HEK293 (cell line): ENCODE data around the gene GRK3.
"Not testable (repeated sequence)": the region's sequence is repeated elsewhere in the genome, so short reads cannot be mapped to it uniquely, and the experiment has no call there.

Experiments
- MEIS1 ChIP-seq: sonication (generic); formaldehyde crosslinking; IDR thresholded peaks from 2 replicates; pipeline ENCODE4 v1.8.1; 2022; ENCODE audit warnings: missing genetic modification reagents, mild to moderate bottlenecking, borderline replicate concordance
- PATZ1 ChIP-seq: fragments of 450-650 bp; formaldehyde crosslinking; IDR thresholded peaks from 2 replicates; pipeline ENCODE4 v1.5.1; 2016; ENCODE audit warnings: missing biosample characterization, missing genetic modification characterization
- SETDB1 ChIP-seq: IDR thresholded peaks from one replicate; pipeline ENCODE4 v1.6.1; 2017; ENCODE audit warnings: mild to moderate bottlenecking, low read length, moderate library complexity, mixed read lengths; ENCODE audit not compliant: insufficient read length
- SP7 ChIP-seq: fragments of 450-650 bp; formaldehyde crosslinking; IDR thresholded peaks from 2 replicates; pipeline ENCODE4 v1.5.1; 2016; ENCODE audit warnings: missing biosample characterization, missing genetic modification characterization
- YY1 ChIP-seq: fragments of 450-650 bp; formaldehyde crosslinking; IDR thresholded peaks from 2 replicates; pipeline ENCODE4 v1.5.1; 2018; ENCODE audit warnings: missing biosample characterization, missing genetic modification characterization
- ZNF248 ChIP-seq: fragments of 450-650 bp; formaldehyde crosslinking; IDR thresholded peaks from 2 replicates; pipeline ENCODE4 v1.5.1; 2017; ENCODE audit warnings: missing biosample characterization, missing genetic modification characterization
- ZNF274 ChIP-seq, 2 experiments: fragments of 200-500 bp in 1 of 2; fragments of 450-650 bp in 1 of 2; sonication (Bioruptor generic) in 1 of 2; formaldehyde crosslinking in 1 of 2; IDR thresholded peaks; 2 replicates each; pipeline versions ENCODE4 v1.5.1 to v1.6.1; 2014 to 2016; ENCODE audit warnings: borderline replicate concordance in 1 of 2, inconsistent platforms in 1 of 2, low read length in 1 of 2, missing biosample characterization in 1 of 2, missing genetic modification characterization in 1 of 2
- ZNF292 ChIP-seq: fragments of 450-650 bp; formaldehyde crosslinking; IDR thresholded peaks from 2 replicates; pipeline ENCODE4 v1.5.1; 2016; ENCODE audit warnings: low read depth, missing biosample characterization, missing genetic modification characterization, borderline replicate concordance
- ZNF416 ChIP-seq: fragments of 450-650 bp; formaldehyde crosslinking; IDR thresholded peaks from 2 replicates; pipeline ENCODE4 v1.5.1; 2016; ENCODE audit warnings: missing biosample characterization, missing genetic modification characterization
- ZNF704 ChIP-seq: fragments of 450-650 bp; formaldehyde crosslinking; IDR thresholded peaks from 2 replicates; pipeline ENCODE4 v1.5.1; 2016; ENCODE audit warnings: missing biosample characterization, missing genetic modification characterization
- TF ChIP-seq, protein P1 (sequence below): fragments of 450-650 bp; formaldehyde crosslinking; IDR thresholded peaks from 2 replicates; pipeline ENCODE4 v1.5.1; 2016; ENCODE audit warnings: missing biosample characterization, missing genetic modification characterization
- TF ChIP-seq, protein P2 (sequence below): fragments of 450-650 bp; formaldehyde crosslinking; IDR thresholded peaks from 2 replicates; pipeline ENCODE4 v1.5.1; 2016; ENCODE audit warnings: missing biosample characterization, missing genetic modification characterization

GRCh38 chr22:25525804-25526584, 38.5 kb upstream of the GRK3 start:
- not testable (repeated sequence) for TF ChIP-seq MEIS1 (CRISPR knock-in tag); ZNF704 (tag by site-specific recombination); YY1 (tag by site-specific recombination); PATZ1 (tag by site-specific recombination); SP7; SETDB1; ZNF248 (tag by site-specific recombination); ZNF292 (tag by site-specific recombination); ZNF274 (IDR thresholded peaks at IDR 0.05; ENCODE audit: low read length); ZNF274 (tag by site-specific recombination; IDR thresholded peaks at IDR 0.05; ENCODE audit: borderline replicate concordance); ZNF416 (tag by site-specific recombination)
- TF ChIP-seq, protein P1, sequence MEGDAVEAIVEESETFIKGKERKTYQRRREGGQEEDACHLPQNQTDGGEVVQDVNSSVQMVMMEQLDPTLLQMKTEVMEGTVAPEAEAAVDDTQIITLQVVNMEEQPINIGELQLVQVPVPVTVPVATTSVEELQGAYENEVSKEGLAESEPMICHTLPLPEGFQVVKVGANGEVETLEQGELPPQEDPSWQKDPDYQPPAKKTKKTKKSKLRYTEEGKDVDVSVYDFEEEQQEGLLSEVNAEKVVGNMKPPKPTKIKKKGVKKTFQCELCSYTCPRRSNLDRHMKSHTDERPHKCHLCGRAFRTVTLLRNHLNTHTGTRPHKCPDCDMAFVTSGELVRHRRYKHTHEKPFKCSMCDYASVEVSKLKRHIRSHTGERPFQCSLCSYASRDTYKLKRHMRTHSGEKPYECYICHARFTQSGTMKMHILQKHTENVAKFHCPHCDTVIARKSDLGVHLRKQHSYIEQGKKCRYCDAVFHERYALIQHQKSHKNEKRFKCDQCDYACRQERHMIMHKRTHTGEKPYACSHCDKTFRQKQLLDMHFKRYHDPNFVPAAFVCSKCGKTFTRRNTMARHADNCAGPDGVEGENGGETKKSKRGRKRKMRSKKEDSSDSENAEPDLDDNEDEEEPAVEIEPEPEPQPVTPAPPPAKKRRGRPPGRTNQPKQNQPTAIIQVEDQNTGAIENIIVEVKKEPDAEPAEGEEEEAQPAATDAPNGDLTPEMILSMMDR (tag by site-specific recombination): not testable (repeated sequence)
- TF ChIP-seq, protein P2, sequence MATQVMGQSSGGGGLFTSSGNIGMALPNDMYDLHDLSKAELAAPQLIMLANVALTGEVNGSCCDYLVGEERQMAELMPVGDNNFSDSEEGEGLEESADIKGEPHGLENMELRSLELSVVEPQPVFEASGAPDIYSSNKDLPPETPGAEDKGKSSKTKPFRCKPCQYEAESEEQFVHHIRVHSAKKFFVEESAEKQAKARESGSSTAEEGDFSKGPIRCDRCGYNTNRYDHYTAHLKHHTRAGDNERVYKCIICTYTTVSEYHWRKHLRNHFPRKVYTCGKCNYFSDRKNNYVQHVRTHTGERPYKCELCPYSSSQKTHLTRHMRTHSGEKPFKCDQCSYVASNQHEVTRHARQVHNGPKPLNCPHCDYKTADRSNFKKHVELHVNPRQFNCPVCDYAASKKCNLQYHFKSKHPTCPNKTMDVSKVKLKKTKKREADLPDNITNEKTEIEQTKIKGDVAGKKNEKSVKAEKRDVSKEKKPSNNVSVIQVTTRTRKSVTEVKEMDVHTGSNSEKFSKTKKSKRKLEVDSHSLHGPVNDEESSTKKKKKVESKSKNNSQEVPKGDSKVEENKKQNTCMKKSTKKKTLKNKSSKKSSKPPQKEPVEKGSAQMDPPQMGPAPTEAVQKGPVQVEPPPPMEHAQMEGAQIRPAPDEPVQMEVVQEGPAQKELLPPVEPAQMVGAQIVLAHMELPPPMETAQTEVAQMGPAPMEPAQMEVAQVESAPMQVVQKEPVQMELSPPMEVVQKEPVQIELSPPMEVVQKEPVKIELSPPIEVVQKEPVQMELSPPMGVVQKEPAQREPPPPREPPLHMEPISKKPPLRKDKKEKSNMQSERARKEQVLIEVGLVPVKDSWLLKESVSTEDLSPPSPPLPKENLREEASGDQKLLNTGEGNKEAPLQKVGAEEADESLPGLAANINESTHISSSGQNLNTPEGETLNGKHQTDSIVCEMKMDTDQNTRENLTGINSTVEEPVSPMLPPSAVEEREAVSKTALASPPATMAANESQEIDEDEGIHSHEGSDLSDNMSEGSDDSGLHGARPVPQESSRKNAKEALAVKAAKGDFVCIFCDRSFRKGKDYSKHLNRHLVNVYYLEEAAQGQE (tag by site-specific recombination): not testable (repeated sequence)
